K562 (cell line): ENCODE measurements around the gene AGAP1. TPM values are rescaled to one million over a fixed set of nuclear protein-coding genes. Genes with fewer than 3 reads are reported as not detected.

Experiments used
- ATAC-seq: fragments of 200-7000 bp; cut with Tn5 transposase; 3 replicates; pipeline ENCODE4 v1.9.1; 2020; ENCODE audit warnings: moderate library complexity
- BruUV-seq: library from RNA; stranded (reverse); fragments of 400-500 nt; replicated peaks from 2 replicates; lab custom pipeline; 2021; lab: Mats Ljungman, UMichigan
- CTCF ChIA-PET: fragments of 300-600 bp; formaldehyde crosslinking; extraction: SDS; loops from one replicate; lab custom pipeline; 2021; ENCODE audit warnings: low intra/inter-chr PET ratio; lab: Yijun Ruan, JAX
- POLR2A ChIA-PET: fragments of 300-600, 350-650 bp; sonication (Branson Sonifier 250); formaldehyde crosslinking; extraction: SDS; loops from one replicate; lab custom pipeline; 2021; ENCODE audit warnings: antibody characterized with exemption, inconsistent platforms; lab: Yijun Ruan, JAX
- DNase-seq, 4 experiments: peaks; one replicate each; pipeline versions ENCODE4 v3.0.0 to v3.0.0-alpha.2; 2011 to 2018; ENCODE audit warnings: low spot score in 3 of 4, mixed read lengths in 3 of 4; ENCODE audit errors: extremely low read depth in 1 of 4
- FAIRE-seq: peaks from 2 replicates; lab custom pipeline; 2011; peaks lifted over from hg19 to GRCh38; lab: Jason Lieb, UNC
- H2AFZ ChIP-seq: 2 replicates; pipeline ENCODE4 v1.6.0; 2011; ENCODE audit warnings: low read depth, low read length, control low read depth, inconsistent platforms
- H3K27ac ChIP-seq: fragments of 200-600 bp; 3 replicates; pipeline ENCODE4 v1.8.0; 2011; ENCODE audit warnings: low read depth, mild to moderate bottlenecking, control low read depth, inconsistent platforms, low read length, moderate library complexity, mixed read lengths; ENCODE audit errors: extremely low read depth
- H3K27me3 ChIP-seq, 2 experiments: fragments of 300-600 bp in 1 of 2; 2 replicates in 1 of 2; 3 replicates in 1 of 2; pipeline versions ENCODE4 v1.6.0 to v1.8.0; 2011; ENCODE audit warnings: inconsistent platforms in 2 of 2, low read length in 2 of 2, mild to moderate bottlenecking in 1 of 2, mixed read lengths in 1 of 2, moderate library complexity in 1 of 2; ENCODE audit not compliant: control insufficient read depth in 2 of 2, insufficient read depth in 2 of 2
- H3K36me3 ChIP-seq: fragments of 300-600 bp; 3 replicates; pipeline ENCODE4 v1.8.0; 2011; ENCODE audit warnings: mild to moderate bottlenecking, low read length, inconsistent platforms; ENCODE audit not compliant: control insufficient read depth, insufficient read depth
- H3K4me1 ChIP-seq, 2 experiments: fragments of 200-600 bp in 1 of 2; replicated peaks in 1 of 2; 2 replicates in 1 of 2; 3 replicates in 1 of 2; pipeline versions ENCODE4 v1.5.1 to v1.8.0; 2011; ENCODE audit warnings: inconsistent platforms in 2 of 2, low read length in 2 of 2, mild to moderate bottlenecking in 1 of 2, mixed read lengths in 1 of 2, moderate library complexity in 1 of 2; ENCODE audit not compliant: control insufficient read depth in 2 of 2, insufficient read depth in 2 of 2
- H3K4me2 ChIP-seq: 2 replicates; pipeline ENCODE4 v1.6.1; 2011; ENCODE audit warnings: low read length, control low read depth, inconsistent platforms, mixed read lengths; ENCODE audit not compliant: insufficient read depth
- H3K4me3 ChIP-seq: fragments of 200-600 bp; sonication (generic), shearing (Covaris generic); 2 replicates; pipeline ENCODE4 v1.5.1; 2016; ENCODE audit warnings: control low read depth, inconsistent platforms
- H3K79me2 ChIP-seq: fragments of 200-600 bp; 3 replicates; pipeline ENCODE4 v1.8.0; 2011; ENCODE audit warnings: low read length, inconsistent platforms; ENCODE audit not compliant: control insufficient read depth, insufficient read depth
- H3K9ac ChIP-seq, 2 experiments: 2 replicates each; pipeline versions ENCODE4 v1.6.0 to v1.6.1; 2011; ENCODE audit warnings: low read depth in 2 of 2, low read length in 2 of 2, control low read depth in 1 of 2, inconsistent platforms in 1 of 2, mild to moderate bottlenecking in 1 of 2, mixed read lengths in 1 of 2; ENCODE audit not compliant: insufficient read depth in 1 of 2
- H3K9me1 ChIP-seq: one replicate; pipeline ENCODE4 v1.6.0; 2011; ENCODE audit warnings: inconsistent platforms, mild to moderate bottlenecking, low read length, moderate library complexity; ENCODE audit not compliant: control insufficient read depth, insufficient read depth
- H3K9me3 ChIP-seq: replicated peaks from 2 replicates; pipeline ENCODE4 v1.5.1; 2011; ENCODE audit warnings: low read depth, low read length, inconsistent platforms; ENCODE audit not compliant: control insufficient read depth, insufficient read depth
- H4K20me1 ChIP-seq: replicated peaks from 2 replicates; pipeline ENCODE4 v1.6.1; 2011; ENCODE audit warnings: low read length, inconsistent platforms, mixed read lengths; ENCODE audit not compliant: control insufficient read depth, insufficient read depth
- CEBPG ChIP-seq, 3 experiments: fragments of 200-800 bp in 1 of 3; sonication (Bioruptor generic) in 1 of 3; sonication (generic) in 1 of 3; formaldehyde crosslinking in 1 of 3; IDR thresholded peaks in 2 of 3; conservative IDR thresholded peaks in 1 of 3; 2 replicates each; pipeline versions ENCODE4 v1.6.1 to v1.8.0; 2016 to 2022; ENCODE audit warnings: missing compliant biosample characterization in 2 of 3, missing genetic modification characterization in 2 of 3, mild to moderate bottlenecking in 1 of 3, missing genetic modification reagents in 1 of 3
- DDX20 ChIP-seq: fragments of 450-650 bp; IDR thresholded peaks from 2 replicates; pipeline ENCODE4 v1.6.1; 2016; ENCODE audit warnings: missing genetic modification characterization, low read depth, mild to moderate bottlenecking, missing compliant biosample characterization, moderate library complexity
- ETV5 ChIP-seq: sonication (generic); formaldehyde crosslinking; IDR thresholded peaks from 2 replicates; pipeline ENCODE4 v1.4.0; 2020; ENCODE audit warnings: low read depth, mild to moderate bottlenecking, missing genetic modification reagents
- EZH2 ChIP-seq: IDR thresholded peaks from 2 replicates; pipeline ENCODE4 v1.6.1; 2012; ENCODE audit warnings: low read depth, mild to moderate bottlenecking, inconsistent platforms, low read length, borderline replicate concordance
- KHSRP ChIP-seq: fragments of 450-650 bp; IDR thresholded peaks from 2 replicates; pipeline ENCODE4 v1.6.1; 2017
- PHB ChIP-seq: fragments of 250-450 bp; sonication (Bioruptor Pico); IDR thresholded peaks from 2 replicates; pipeline ENCODE4 v1.5.0; 2021
- PTBP1 ChIP-seq: fragments of 200-400 bp; formaldehyde crosslinking; IDR thresholded peaks from 2 replicates; pipeline ENCODE4 v1.6.1; 2017; ENCODE audit warnings: low read depth, low read length
- RAD21 ChIP-seq, 2 experiments: fragments of 250-450 bp in 1 of 2; fragments of 450-650 bp in 1 of 2; sonication (Bioruptor Pico) in 1 of 2; formaldehyde crosslinking in 1 of 2; IDR thresholded peaks in 1 of 2; conservative IDR thresholded peaks in 1 of 2; 2 replicates each; pipeline versions ENCODE4 v1.4.0 to v1.8.0; 2020 to 2022; ENCODE audit warnings: mild to moderate bottlenecking in 2 of 2, moderate library complexity in 1 of 2
- RBBP5 ChIP-seq: fragments of 200-600 bp; sonication (generic); IDR thresholded peaks from 2 replicates; pipeline ENCODE4 v1.6.1; 2012; ENCODE audit warnings: borderline replicate concordance, mild to moderate bottlenecking, low read length, control low read depth, inconsistent platforms; ENCODE audit not compliant: insufficient read depth, poor library complexity, severe bottlenecking
- SMAD2 ChIP-seq: fragments of 150-350 bp; IDR thresholded peaks from 2 replicates; pipeline ENCODE4 v1.6.1; 2014; ENCODE audit warnings: low read depth, mild to moderate bottlenecking, low read length
- SPI1 ChIP-seq: IDR thresholded peaks from 2 replicates; pipeline ENCODE4 v1.6.1; 2011; ENCODE audit warnings: low read depth, low read length, control low read depth, borderline replicate concordance
- TBL1XR1 ChIP-seq, 2 experiments: IDR thresholded peaks; 2 replicates each; pipeline ENCODE4 v1.6.1; 2012; ENCODE audit warnings: improper control_type of control experiment in 2 of 2, low read length in 2 of 2, mild to moderate bottlenecking in 1 of 2
- U2AF2 ChIP-seq: fragments of 200-400 bp; formaldehyde crosslinking; optimal IDR thresholded peaks from 2 replicates; pipeline ENCODE3; 2017; ENCODE audit warnings: low read depth, mild to moderate bottlenecking, low read length
- ZKSCAN1 ChIP-seq: fragments of 150-350 bp; IDR thresholded peaks from 2 replicates; pipeline ENCODE4 v1.6.1; 2016; ENCODE audit warnings: low read depth, low read length
- ZNF165 ChIP-seq: fragments of 250-450 bp; sonication (Bioruptor Pico); IDR thresholded peaks from 2 replicates; pipeline ENCODE4 v1.4.0; 2020; ENCODE audit warnings: borderline replicate concordance
- WGBS: fragments of 100-300 bp; shearing (Covaris generic); methylation state at CpG from one replicate; pipeline ENCODE4 v1.1.6; 2016; ENCODE audit warnings: low coverage, mixed read lengths; ENCODE audit not compliant: insufficient coverage; ENCODE audit errors: missing lambda C conversion rate; 5-methylcytosine and 5-hydroxymethylcytosine counted together
- in situ Hi-C: fragments of 300-500 bp; cut with MboI; formaldehyde crosslinking; loops from 4 replicates; pipeline ENCODE4 v1.15.0; 2018; ENCODE audit warnings: inconsistent platforms, mixed read lengths
- intact Hi-C: fragments of 100-400 bp; cut with micrococcal nuclease; formaldehyde crosslinking; loops from 2 replicates; pipeline ENCODE4 v1.14.2; 2022
- polyA plus RNA-seq, 8 experiments: library from polyadenylated mRNA; depleted of rRNA in 4 of 8; stranded (reverse) in 5 of 8; unstranded in 3 of 8; fragments of >200 nt; fragmentation: Nextera tagmentation in 2 of 8; fragmentation: Illumina TruSeq in 1 of 8; extraction: Ambion mirVana in 2 of 8; extraction: Trizol in 1 of 8; gene quantifications; 2 replicates each; pipeline versions ENCODE4 v1.2.1 to v1.2.3, GENCODE V29; 2011 to 2014; ENCODE audit warnings: inconsistent platforms in 1 of 8, missing spikeins in 1 of 8
- total RNA-seq, 7 experiments: library from RNA; depleted of rRNA in 6 of 7; stranded (reverse); fragments of >200 nt in 6 of 7; fragmentation: Illumina TruSeq in 2 of 7; extraction: Trizol in 2 of 7; gene quantifications; 2 replicates each; pipeline versions ENCODE4 v1.2.1 to v1.2.3, GENCODE V29; 2011 to 2021; ENCODE audit warnings: low replicate concordance in 1 of 7
- TF ChIP-seq, protein P1 (sequence below): fragments of 250-450 bp; sonication (Bioruptor Pico); IDR thresholded peaks from 2 replicates; pipeline ENCODE4 v1.5.0; 2020; ENCODE audit warnings: mild to moderate bottlenecking
- TF ChIP-seq, protein P2 (sequence below): sonication (generic); formaldehyde crosslinking; IDR thresholded peaks from 2 replicates; pipeline ENCODE4 v1.8.0; 2022; ENCODE audit warnings: mild to moderate bottlenecking, missing genetic modification reagents, borderline replicate concordance
- TF ChIP-seq, protein P3 (sequence below): sonication (generic); formaldehyde crosslinking; IDR thresholded peaks from 2 replicates; pipeline ENCODE4 v1.8.0; 2022; ENCODE audit warnings: mild to moderate bottlenecking, low read depth, missing genetic modification reagents

The AGAP1 gene
- total and polyA plus RNA-seq, 9 of the 15 experiments (the other 6 are each of a cell fraction or from before 2014, with no cell fraction given) = 1.3 to 24.0 (median 10.6) TPM

DNA sequence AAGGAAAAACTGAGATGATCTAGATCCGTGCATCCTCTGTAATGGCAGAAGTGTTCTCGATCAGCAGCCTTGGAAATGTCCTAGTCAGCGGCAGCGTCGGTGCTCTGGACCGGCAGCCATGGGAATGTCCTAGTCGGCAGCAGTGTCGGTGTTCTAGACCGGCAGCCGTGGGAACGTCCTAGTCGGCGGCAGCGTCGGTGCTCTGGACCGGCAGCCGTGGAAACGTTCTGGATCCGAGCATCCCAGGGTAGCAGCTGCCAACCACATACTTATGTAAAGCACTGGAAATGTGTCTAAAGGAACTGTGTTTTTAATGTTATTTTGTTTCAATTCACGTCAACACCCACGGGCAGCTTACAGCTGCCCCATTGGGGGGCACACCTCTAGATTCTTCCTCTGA is 615.6 kb downstream of the AGAP1 start:
- ChIA-PET CTCF (no interaction called here), POLR2A (no interaction called here)
- WGBS = 59% methylated on average over 3 of the region's 21 CpGs
- Histone ChIP-seq H3K79me2 (no peaks in the 10 kb centered on the region), H2AFZ (no peak overlapping the region), H3K4me1 (no peaks in the 10 kb centered on the region; a peak in 1 of 5 replicates), H3K27ac (no peak overlapping the region), H3K36me3 (no peaks in the 10 kb centered on the region), H3K4me3 (no peak overlapping the region), H3K4me2 (no peak overlapping the region), H3K9me1 (no peaks in the 10 kb centered on the region), H3K9me3 (no peaks in the 10 kb centered on the region), H3K9ac (no peak overlapping the region; a peak in 1 of 4 replicates), H4K20me1 (no peaks in the 10 kb centered on the region), H3K27me3 (no peaks in the 10 kb centered on the region)
- FAIRE-seq (no peak), ATAC-seq (no peak), DNase-seq (no peak)
- intact Hi-C loops = no loop called here
- TF ChIP-seq, protein P1, sequence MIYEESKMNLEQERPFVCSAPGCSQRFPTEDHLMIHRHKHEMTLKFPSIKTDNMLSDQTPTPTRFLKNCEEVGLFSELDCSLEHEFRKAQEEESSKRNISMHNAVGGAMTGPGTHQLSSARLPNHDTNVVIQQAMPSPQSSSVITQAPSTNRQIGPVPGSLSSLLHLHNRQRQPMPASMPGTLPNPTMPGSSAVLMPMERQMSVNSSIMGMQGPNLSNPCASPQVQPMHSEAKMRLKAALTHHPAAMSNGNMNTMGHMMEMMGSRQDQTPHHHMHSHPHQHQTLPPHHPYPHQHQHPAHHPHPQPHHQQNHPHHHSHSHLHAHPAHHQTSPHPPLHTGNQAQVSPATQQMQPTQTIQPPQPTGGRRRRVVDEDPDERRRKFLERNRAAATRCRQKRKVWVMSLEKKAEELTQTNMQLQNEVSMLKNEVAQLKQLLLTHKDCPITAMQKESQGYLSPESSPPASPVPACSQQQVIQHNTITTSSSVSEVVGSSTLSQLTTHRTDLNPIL = no peak
- TF ChIP-seq, protein P2, sequence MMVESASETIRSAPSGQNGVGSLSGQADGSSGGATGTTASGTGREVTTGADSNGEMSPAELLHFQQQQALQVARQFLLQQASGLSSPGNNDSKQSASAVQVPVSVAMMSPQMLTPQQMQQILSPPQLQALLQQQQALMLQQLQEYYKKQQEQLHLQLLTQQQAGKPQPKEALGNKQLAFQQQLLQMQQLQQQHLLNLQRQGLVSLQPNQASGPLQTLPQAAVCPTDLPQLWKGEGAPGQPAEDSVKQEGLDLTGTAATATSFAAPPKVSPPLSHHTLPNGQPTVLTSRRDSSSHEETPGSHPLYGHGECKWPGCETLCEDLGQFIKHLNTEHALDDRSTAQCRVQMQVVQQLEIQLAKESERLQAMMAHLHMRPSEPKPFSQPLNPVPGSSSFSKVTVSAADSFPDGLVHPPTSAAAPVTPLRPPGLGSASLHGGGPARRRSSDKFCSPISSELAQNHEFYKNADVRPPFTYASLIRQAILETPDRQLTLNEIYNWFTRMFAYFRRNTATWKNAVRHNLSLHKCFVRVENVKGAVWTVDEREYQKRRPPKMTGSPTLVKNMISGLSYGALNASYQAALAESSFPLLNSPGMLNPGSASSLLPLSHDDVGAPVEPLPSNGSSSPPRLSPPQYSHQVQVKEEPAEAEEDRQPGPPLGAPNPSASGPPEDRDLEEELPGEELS (CRISPR knock-in tag) = no peak
- TF ChIP-seq DDX20 (tag) (no peak), RBBP5 (no peak), U2AF2 (no peak), SMAD2 (no peak), EZH2 (no peak), TBL1XR1 (IDR thresholded peaks at IDR 0.05; ENCODE audit: low read length in 2 of 2) (no peak), KHSRP (no peak), RAD21 (CRISPR knock-in tag; conservative IDR thresholded peaks at IDR 0.05 in 1 of 2, IDR thresholded peaks at IDR 0.05 in 1 of 2) (no peak), ZKSCAN1 (no peak), ZNF165 (CRISPR knock-in tag) (no peak), SPI1 (no peak), PHB (CRISPR knock-in tag) (no peak), CEBPG (CRISPR knock-in tag; IDR thresholded peaks at IDR 0.05) (no peak), CEBPG (tag; conservative IDR thresholded peaks at IDR 0.05 in 1 of 2, IDR thresholded peaks at IDR 0.05 in 1 of 2) (no peak), ETV5 (CRISPR knock-in tag) (no peak), PTBP1 (no peak)
- TF ChIP-seq, protein P3, sequence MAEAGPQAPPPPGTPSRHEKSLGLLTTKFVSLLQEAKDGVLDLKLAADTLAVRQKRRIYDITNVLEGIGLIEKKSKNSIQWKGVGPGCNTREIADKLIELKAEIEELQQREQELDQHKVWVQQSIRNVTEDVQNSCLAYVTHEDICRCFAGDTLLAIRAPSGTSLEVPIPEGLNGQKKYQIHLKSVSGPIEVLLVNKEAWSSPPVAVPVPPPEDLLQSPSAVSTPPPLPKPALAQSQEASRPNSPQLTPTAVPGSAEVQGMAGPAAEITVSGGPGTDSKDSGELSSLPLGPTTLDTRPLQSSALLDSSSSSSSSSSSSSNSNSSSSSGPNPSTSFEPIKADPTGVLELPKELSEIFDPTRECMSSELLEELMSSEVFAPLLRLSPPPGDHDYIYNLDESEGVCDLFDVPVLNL = no peak
- no TSS peak for BruUV-seq
- in situ Hi-C loops = no loop called here
